Neural cell (in vitro differentiated cells): Measurements from ENCODE around the gene EVL.

Source experiments
- CTCF ChIP-seq: fragments of 450-650 bp; IDR thresholded peaks from 2 replicates; pipeline ENCODE4 v1.5.1; 2014; ENCODE audit warnings: antibody characterized with exemption, mild to moderate bottlenecking, moderate library complexity; ENCODE audit not compliant: poor library complexity, severe bottlenecking
- EP300 ChIP-seq: fragments of 450-650 bp; conservative IDR thresholded peaks from 2 replicates; pipeline ENCODE4 v1.6.1; 2014; ENCODE audit warnings: antibody characterized with exemption, mild to moderate bottlenecking, moderate library complexity; ENCODE audit not compliant: poor library complexity, severe bottlenecking
- EZH2 ChIP-seq: fragments of 200-600, 300-800 bp; shearing (Covaris generic), sonication (generic); IDR thresholded peaks from 2 replicates; pipeline ENCODE4 v1.6.1; 2014; ENCODE audit warnings: antibody characterized with exemption, low read length, borderline replicate concordance, mild to moderate bottlenecking; ENCODE audit not compliant: insufficient read depth, poor library complexity, severe bottlenecking
- MXI1 ChIP-seq: fragments of 450-650 bp; conservative IDR thresholded peaks from 2 replicates; pipeline ENCODE4 v1.6.1; 2014; ENCODE audit warnings: antibody characterized with exemption, mild to moderate bottlenecking; ENCODE audit not compliant: poor library complexity, severe bottlenecking
- POLR2AphosphoS5 ChIP-seq: IDR thresholded peaks from 2 replicates; pipeline ENCODE4 v1.6.1; 2012
- SMC3 ChIP-seq: fragments of 450-650 bp; conservative IDR thresholded peaks from 2 replicates; pipeline ENCODE4 v1.6.1; 2014; ENCODE audit warnings: antibody characterized with exemption, mild to moderate bottlenecking, moderate library complexity; ENCODE audit not compliant: poor library complexity

GRCh38 chr14:100191584-100192249 is 126.5 kb downstream of the EVL start:
- TF ChIP-seq CTCF (no peak), POLR2AphosphoS5 (no peak), EZH2 (no peak), EP300 (no peak), SMC3 (no peak), MXI1 (no peak)
